GM19025 (cell line): ENCODE measurements around the gene DDIT4.
"Not testable (repeated sequence)": the region's sequence is repeated elsewhere in the genome, so short reads cannot be mapped to it uniquely, and the experiment has no call there.

Experiments used
- ATAC-seq: cut with Tn5 transposase; IDR thresholded peaks from one replicate; pipeline ENCODE4 v1.9.1; 2021; ENCODE audit warnings: mild to moderate bottlenecking, low read depth, moderate library complexity; ENCODE audit not compliant: unreplicated experiment

The DDIT4 gene

GRCh38 chr10:72265990-72266865 lies 7.5 kb upstream of the DDIT4 start:
- no peak for ATAC-seq

- ATAC-seq = no peak
These were observed 6.3 kb upstream of the DDIT4 start for GRCh38 chr10:72267381-72267780.

- ATAC-seq = no peak
These were observed 5.8 kb upstream of the DDIT4 start for GRCh38 chr10:72267819-72268399.

- not testable (repeated sequence) for ATAC-seq
These were observed 5.1 kb upstream of the DDIT4 start for GRCh38 chr10:72268475-72269200.

- ATAC-seq = no peak
These were observed 3.0 kb upstream of the DDIT4 start for GRCh38 chr10:72270607-72271281.

GRCh38 chr10:72272689-72273409 lies 875 bp upstream of the DDIT4 start:
- no peak for ATAC-seq

- no peak for ATAC-seq
These were observed 547 bp downstream of the DDIT4 start for GRCh38 chr10:72274213-72274729.

- ATAC-seq = no peak
These were observed 1.1 kb downstream of the DDIT4 start for GRCh38 chr10:72274730-72275350.

GRCh38 chr10:72275351-72276012 lies 1.8 kb downstream of the DDIT4 start:
- no peak for ATAC-seq

GRCh38 chr10:72276013-72276387 lies 2.3 kb downstream of the DDIT4 start:
- no peak for ATAC-seq

- ATAC-seq = no peak
These were observed 3.0 kb downstream of the DDIT4 start for GRCh38 chr10:72276421-72277339.

- ATAC-seq = no peak
These were observed 3.7 kb downstream of the DDIT4 start for GRCh38 chr10:72277340-72277995.

- no peak for ATAC-seq
These were observed 4.4 kb downstream of the DDIT4 start for GRCh38 chr10:72277996-72278667.

- ATAC-seq = no peak
These were observed 5.1 kb downstream of the DDIT4 start for GRCh38 chr10:72278668-72279393.

GRCh38 chr10:72279587-72279986 lies 5.9 kb downstream of the DDIT4 start:
- ATAC-seq = not testable (repeated sequence)

GRCh38 chr10:72283131-72283530 lies 9.4 kb downstream of the DDIT4 start:
- ATAC-seq = no peak
